PC-3 (cell line): ENCODE results near the gene ENTPD7. TPM values are rescaled to one million over a fixed set of nuclear protein-coding genes. Genes with fewer than 3 reads are reported as not detected.

Experiments
- total RNA-seq: library from RNA; depleted of rRNA; stranded (reverse); fragments of >200 nt; gene quantifications from 2 replicates; pipeline ENCODE4 v1.2.3, GENCODE V29; 2014; rRNA removed

The ENTPD7 gene
- total RNA-seq, 1 experiment from 2014 or later = 6.8 TPM

Other genes with a start within 250 kb of the ENTPD7 start
- 27.4 and 32.6 TPM in 2 replicates for gene GOT1, start 228.9 kb upstream of the ENTPD7 start, total RNA-seq
- 0.07 TPM in 1 of 2 replicates, not detected in the other for gene NKX2-3, start 126.6 kb upstream of the ENTPD7 start, total RNA-seq
- 14.2 and 16.0 TPM in 2 replicates for gene SLC25A28, start 39.1 kb upstream of the ENTPD7 start, total RNA-seq
- gene COX15, start 72.6 kb downstream of the ENTPD7 start, total RNA-seq = 16.6 and 24.6 TPM in 2 replicates
- gene CUTC, start 72.7 kb downstream of the ENTPD7 start, total RNA-seq = 10.2 and 14.5 TPM in 2 replicates
- gene ABCC2, start 123.1 kb downstream of the ENTPD7 start, total RNA-seq = 0.35 and 2.4 TPM in 2 replicates